Pancreas (tissue), 10 donors: ENCODE data around the gene CLIC5. TPM values are rescaled to one million over a fixed set of nuclear protein-coding genes. Genes with fewer than 3 reads are reported as not detected.

Experiments
- ATAC-seq, 4 donors: fragments of 200-7000 bp; cut with Tn5 transposase; one replicate each; pipeline versions ENCODE4 v1.8.0 to v1.9.1; 2020; ENCODE audit warnings: mild to moderate bottlenecking in 4 of 4, moderate library complexity in 4 of 4
- DNase-seq, 6 donors: peaks; one replicate each; pipeline ENCODE4 v3.0.0-alpha.2; 2020
- FAIRE-seq: peaks from 2 replicates; lab custom pipeline; 2012; peaks lifted over from hg19 to GRCh38; lab: Jason Lieb, UNC
- H3K27ac ChIP-seq, 4 donors: fragments of 200-600 bp; sonication (generic); 1 replicate in 3 of 4; 2 replicates in 1 of 4; pipeline versions ENCODE4 v1.5.0 to v1.8.0; 2020
- H3K27me3 ChIP-seq, 4 donors: fragments of 200-600 bp; one replicate each; pipeline ENCODE4 v1.8.0; 2021
- H3K36me3 ChIP-seq, 3 donors: fragments of 200-600 bp; sonication (generic) in 1 of 3; one replicate each; pipeline versions ENCODE4 v1.5.0 to v1.8.0; 2020 to 2021
- H3K4me1 ChIP-seq, 3 donors: fragments of 200-600 bp; one replicate each; pipeline ENCODE4 v1.8.0; 2021
- H3K4me3 ChIP-seq, 4 donors: fragments of 200-600 bp; sonication (generic) in 2 of 4; one replicate each; pipeline versions ENCODE4 v1.5.0 to v1.8.0; 2020 to 2021
- H3K9me3 ChIP-seq, 4 donors: fragments of 200-600 bp; one replicate each; pipeline ENCODE4 v1.8.0; 2021
- CTCF ChIP-seq, 4 donors: fragments of 200-600 bp; sonication (generic) in 3 of 4; IDR thresholded peaks; one replicate each; pipeline versions ENCODE4 v1.5.0 to v1.8.0; 2021; ENCODE audit warnings: antibody characterized with exemption in 4 of 4
- WGBS, 2 donors: extraction: QIAGEN DNeasy Blood & Tissue Kit; methylation state at CpG; one replicate each; pipeline ENCODE4 v1.1.7; 2013; 5-methylcytosine and 5-hydroxymethylcytosine counted together
- intact Hi-C, 3 donors: fragments of 100-400 bp; cut with DNase I; formaldehyde crosslinking; loops; one replicate each; pipeline versions ENCODE4 v1.11.1 to v1.14.2; 2022
- polyA plus RNA-seq, 2 donors: library from polyadenylated mRNA; stranded (reverse); fragments of 200-250 nt; gene quantifications; one replicate each; pipeline ENCODE4 v1.2.3, GENCODE V29; 2013
- total RNA-seq, 6 donors: library from RNA; stranded (reverse); fragmentation: NEBNext Ultra II Directional in 4 of 6; extraction: Animal tissue kit (Norgen Biotek cat#: 25700) in 4 of 6; gene quantifications; one replicate each; pipeline versions ENCODE4 v1.2.1 to v1.2.4, GENCODE V29; 2021 to 2023
- donor health status: healthy with polysubstance abuse.
- donor health status: DM: no; HTN: no; CAD: no; lungs with moderate emphysema.
- donor health status: DM: no; HTN: no; CAD: no.
- donor health status: control.
- donor health status: control.
- donor health status: Bipolar disorder and iron deficiency.
- donor health status: DM: yes; HTN: yes; CAD: no.
- donor health status: DM: no; HTN: no; CAD: no.
- donor health status: DM: no; HTN: no; CAD: no.
- donor health status: DM: yes; HTN: yes; CAD: no.

Gene CLIC5
- total and polyA plus RNA-seq, 8 donors, result 0.53 to 2.1 (median 1.3) TPM

- FAIRE-seq, result no peak
- Histone ChIP-seq H3K4me1 (no peaks in the 10 kb centered on the region), H3K27ac (no peak overlapping the region), H3K36me3 (no peaks in the 10 kb centered on the region), H3K4me3 (no peak overlapping the region), H3K9me3 (no peaks in the 10 kb centered on the region), H3K27me3 (no peaks in the 10 kb centered on the region)
- no peak for DNase-seq
- TF ChIP-seq CTCF (IDR thresholded peaks at IDR 0.05), result no peak
- intact Hi-C loops, result no loop called here
- WGBS, 2 donors, result 79 to 80% methylated on average over 2 of the region's 2 CpGs
- ATAC-seq, result no peak
These were observed 45.8 kb downstream of the CLIC5 start for GRCh38 chr6:45969883-45970282.

GRCh38 chr6:45969026-45969425 is 46.6 kb downstream of the CLIC5 start:
- Histone ChIP-seq H3K36me3 (no peaks in the 10 kb centered on the region), H3K27ac (no peak overlapping the region), H3K4me1 (no peaks in the 10 kb centered on the region), H3K4me3 (no peak overlapping the region), H3K9me3 (no peaks in the 10 kb centered on the region), H3K27me3 (no peaks in the 10 kb centered on the region)
- no peak for FAIRE-seq
- TF ChIP-seq CTCF (IDR thresholded peaks at IDR 0.05), result no peak
- intact Hi-C loops, result no loop called here
- ATAC-seq, result no peak
- DNase-seq, result no peak
- 68 to 71% methylated on average over 2 of the region's 2 CpGs for WGBS, 2 donors

- no peak for ATAC-seq
- no peak overlapping the region for H3K4me3 ChIP-seq
- no peak for TF ChIP-seq CTCF (IDR thresholded peaks at IDR 0.05)
- WGBS, 2 donors, result 88 to 96% methylated on average over 1 of the region's 1 CpG
- no peak for DNase-seq
- intact Hi-C loops, result no loop called here
- H3K4me1 ChIP-seq, result no peaks in the 10 kb centered on the region
- H3K36me3 ChIP-seq, result no peaks in the 10 kb centered on the region
- no peak for FAIRE-seq
- H3K27ac ChIP-seq, result no peak overlapping the region
- no peaks in the 10 kb centered on the region for H3K27me3 ChIP-seq
- H3K9me3 ChIP-seq, result no peaks in the 10 kb centered on the region
These were observed 48.3 kb downstream of the CLIC5 start for GRCh38 chr6:45967363-45967762.

GRCh38 chr6:45966797-45967196 is 48.9 kb downstream of the CLIC5 start:
- intact Hi-C loops, result no loop called here
- Histone ChIP-seq H3K9me3 (no peaks in the 10 kb centered on the region), H3K4me1 (no peaks in the 10 kb centered on the region), H3K27me3 (no peaks in the 10 kb centered on the region), H3K4me3 (no peak overlapping the region), H3K36me3 (no peaks in the 10 kb centered on the region), H3K27ac (no peak overlapping the region)
- ATAC-seq (no peak), DNase-seq (no peak), FAIRE-seq (no peak)
- no peak for TF ChIP-seq CTCF (IDR thresholded peaks at IDR 0.05)
- 68 to 82% methylated on average over 3 of the region's 3 CpGs for WGBS, 2 donors

- ATAC-seq, result no peak
- intact Hi-C loops, result no loop called here
- FAIRE-seq, result no peak
- Histone ChIP-seq H3K9me3 (no peaks in the 10 kb centered on the region), H3K27me3 (no peaks in the 10 kb centered on the region), H3K27ac (no peak overlapping the region), H3K4me1 (no peaks in the 10 kb centered on the region), H3K4me3 (no peak overlapping the region), H3K36me3 (no peaks in the 10 kb centered on the region)
- no peak for TF ChIP-seq CTCF (IDR thresholded peaks at IDR 0.05)
- WGBS, 2 donors, result 63 to 65% methylated on average over 4 of the region's 4 CpGs
- DNase-seq, result no peak
These were observed 49.3 kb downstream of the CLIC5 start for GRCh38 chr6:45966340-45966739.
